Measurements from ENCODE around the gene SORCS3.

Gene SORCS3

GRCh38 chr10:104777086-104777799 is 136.2 kb downstream of the SORCS3 start:
- DNase-seq (ENCODE audit: low spot score): no peak

DNA sequence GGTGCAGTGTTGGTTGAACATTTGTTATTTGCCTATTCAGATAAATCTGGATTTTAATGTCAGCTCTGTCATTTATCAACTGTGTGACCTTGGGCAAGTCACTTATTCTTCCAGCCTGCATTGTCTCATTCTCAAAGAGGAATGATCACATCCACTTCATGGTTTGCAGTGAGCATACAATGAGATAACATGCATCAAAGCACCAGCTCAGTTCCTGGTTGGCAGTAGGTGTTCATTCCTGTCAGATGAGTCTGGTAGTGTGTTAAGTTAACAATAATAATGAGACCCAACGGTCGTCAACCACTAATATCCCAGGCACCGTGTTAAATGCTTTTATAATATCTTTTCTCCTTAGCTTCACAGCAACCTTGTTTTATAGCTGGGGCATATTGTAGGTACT is 137.3 kb downstream of the SORCS3 start:
- DNase-seq (ENCODE audit: low spot score): no peak

- no peak for DNase-seq (ENCODE audit: low spot score)
These were observed 138.6 kb downstream of the SORCS3 start for GRCh38 chr10:104779701-104780100.

- no peak for DNase-seq (ENCODE audit: low spot score)
These were observed 139.1 kb downstream of the SORCS3 start for GRCh38 chr10:104780165-104780564.

DNA sequence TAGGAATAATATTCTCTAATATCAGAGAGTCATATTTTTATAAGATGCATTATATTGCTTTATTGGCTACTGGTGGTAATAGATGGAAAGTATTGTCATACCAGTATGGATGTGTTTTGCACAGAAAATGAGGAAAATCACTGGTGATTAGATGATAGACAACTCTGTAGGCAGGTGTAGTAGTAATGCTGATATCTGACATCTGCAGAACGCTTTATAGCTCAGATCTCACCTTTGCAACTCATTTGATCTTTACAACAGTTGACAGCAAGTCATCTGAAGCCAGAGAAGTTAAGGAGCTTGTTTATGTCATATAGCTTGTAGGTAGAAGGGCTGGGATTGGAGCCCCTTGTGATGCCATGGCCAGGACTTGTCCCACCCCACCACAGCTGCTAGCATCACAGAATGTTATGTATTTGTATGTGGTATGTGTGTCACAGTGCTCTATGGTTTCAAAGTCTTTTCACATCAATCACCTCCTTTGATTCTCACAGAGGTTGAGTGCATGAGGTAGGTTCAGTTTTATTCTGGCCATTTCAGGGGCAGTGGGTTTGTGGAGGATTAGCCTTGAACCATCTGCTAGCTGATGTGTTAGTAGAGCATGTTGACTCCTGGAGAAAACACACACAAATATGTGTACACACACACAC is 140.0 kb downstream of the SORCS3 start:
- no peak for DNase-seq (ENCODE audit: low spot score)

DNA sequence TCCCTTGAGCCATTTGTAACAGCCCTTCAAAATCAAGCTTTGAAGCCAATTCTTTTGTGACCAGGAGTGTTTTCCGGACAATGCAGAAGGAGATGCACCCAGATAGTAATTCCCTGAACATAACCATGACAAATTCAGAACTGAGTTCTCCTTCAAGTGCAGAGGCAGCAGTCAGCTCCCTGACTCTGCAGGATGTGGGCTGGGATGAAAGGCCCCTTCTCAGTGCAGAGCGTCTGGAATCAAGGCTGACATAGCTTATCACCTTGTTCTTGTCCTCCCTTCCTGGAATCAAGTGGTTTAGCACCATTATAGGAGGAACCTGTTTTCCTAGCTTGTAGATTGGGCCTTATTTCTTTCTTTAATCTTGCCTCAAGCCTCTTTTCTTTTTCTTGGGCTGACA is 143.4 kb downstream of the SORCS3 start:
- no peak for DNase-seq (ENCODE audit: low spot score)

GRCh38 chr10:104791471-104791870 is 150.4 kb downstream of the SORCS3 start:
- DNase-seq (ENCODE audit: low spot score): no peak

- DNase-seq (ENCODE audit: low spot score): no peak
These were observed 154.3 kb downstream of the SORCS3 start for GRCh38 chr10:104795411-104795810.

DNA sequence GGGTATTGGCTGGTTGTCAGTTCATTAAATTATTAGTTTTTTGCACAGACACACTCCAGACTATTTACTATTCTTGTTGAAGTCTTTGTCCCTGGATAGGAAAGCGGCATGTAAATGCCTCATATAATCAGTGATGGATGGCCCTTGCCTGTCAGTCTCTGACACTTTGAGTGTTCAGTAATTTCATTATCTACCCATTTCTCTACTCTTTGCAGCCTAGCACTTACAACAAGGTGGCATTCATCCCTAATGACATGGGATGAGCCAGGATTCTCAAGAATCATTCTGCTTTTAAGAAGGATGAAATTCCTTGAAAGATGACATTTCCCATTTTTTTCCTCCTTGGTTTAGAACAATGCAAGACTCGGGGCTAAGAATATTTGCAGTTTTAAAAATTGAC is 155.7 kb downstream of the SORCS3 start:
- no peak for DNase-seq (ENCODE audit: low spot score)

- no peak for DNase-seq (ENCODE audit: low spot score)
These were observed 161.9 kb downstream of the SORCS3 start for GRCh38 chr10:104802941-104803340.

GRCh38 chr10:104804880-104805279 is 163.8 kb downstream of the SORCS3 start:
- DNase-seq (ENCODE audit: low spot score): no peak

- DNase-seq (ENCODE audit: low spot score): no peak
These were observed 165.7 kb downstream of the SORCS3 start for GRCh38 chr10:104806801-104807200.

DNA sequence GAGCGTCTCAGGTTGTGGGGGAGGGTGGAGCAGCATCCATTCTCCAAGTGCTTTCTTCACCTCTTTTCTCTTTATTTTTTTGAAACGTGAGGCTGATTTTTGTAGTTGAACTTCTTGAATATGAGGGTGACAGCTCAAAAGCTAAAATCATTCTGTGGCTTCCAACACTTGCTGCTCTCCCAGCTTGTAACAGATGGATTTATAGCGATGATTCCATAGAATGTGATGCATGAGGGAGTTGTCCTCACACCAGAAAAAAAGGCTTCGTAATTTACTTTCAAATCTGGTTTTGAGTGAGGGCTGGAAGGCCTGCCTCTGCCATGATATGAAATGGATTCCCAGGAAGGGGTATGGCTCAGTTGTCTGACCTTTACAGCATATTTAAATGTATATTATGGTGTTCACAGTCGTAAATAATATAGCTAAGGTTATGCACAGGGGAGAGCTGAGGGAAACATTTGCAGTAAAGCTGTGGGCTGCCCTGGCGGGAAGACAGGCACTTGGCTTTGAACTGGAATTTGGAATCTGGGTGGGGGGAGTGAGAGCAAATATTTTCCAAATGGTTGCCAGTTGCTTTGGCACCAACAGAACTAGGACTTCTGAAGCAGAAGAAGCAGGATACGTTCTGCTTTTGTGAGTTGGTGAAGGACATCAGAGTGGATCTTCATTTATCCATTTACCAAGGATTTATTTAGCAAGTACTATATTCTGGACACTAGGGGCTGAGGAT is 166.7 kb downstream of the SORCS3 start:
- DNase-seq (ENCODE audit: low spot score): no peak

DNA sequence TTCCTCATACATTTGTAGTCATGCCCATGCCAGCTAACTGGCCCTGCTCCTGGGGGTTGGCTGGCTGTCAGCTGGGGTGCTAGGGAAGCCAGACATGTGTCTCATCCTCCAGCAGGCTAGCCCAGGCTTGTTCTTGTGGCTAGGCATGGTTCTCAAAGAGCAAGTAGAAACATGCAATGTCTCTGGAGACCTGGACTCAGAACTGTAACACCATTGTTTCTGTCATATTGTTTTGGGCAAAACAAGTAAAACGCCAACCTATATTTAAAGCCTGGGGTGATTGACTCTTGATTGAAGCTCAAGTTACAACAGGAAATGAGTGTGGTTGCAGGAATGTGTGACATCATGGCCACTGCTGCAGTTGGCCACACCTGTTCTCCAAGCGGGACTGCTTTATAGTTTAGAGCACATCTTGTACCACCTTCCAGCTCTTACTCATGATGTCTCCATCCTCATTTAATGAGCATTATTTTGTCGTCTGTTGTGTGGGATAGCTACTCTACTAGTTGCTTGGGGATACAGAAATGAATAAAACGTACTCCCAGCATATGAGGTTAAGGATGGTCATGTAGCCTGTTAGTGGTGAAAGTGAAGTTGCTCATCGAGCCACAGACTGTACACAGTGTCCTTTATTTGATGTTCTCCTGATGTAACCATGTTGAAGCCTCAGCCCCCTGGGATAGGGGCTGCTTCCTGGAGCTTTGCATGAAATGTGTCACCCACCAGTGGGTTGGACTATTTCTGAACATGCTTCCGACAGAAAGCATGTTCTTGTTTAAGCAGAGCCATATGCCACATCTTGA is 168.4 kb downstream of the SORCS3 start:
- peak; percentile 81 for DNase-seq (ENCODE audit: low spot score)

- no peak for DNase-seq (ENCODE audit: low spot score)
These were observed 170.1 kb downstream of the SORCS3 start for GRCh38 chr10:104811166-104811565.

- DNase-seq (ENCODE audit: low spot score): peak; percentile 9
These were observed 175.4 kb downstream of the SORCS3 start for GRCh38 chr10:104816501-104816900.

DNA sequence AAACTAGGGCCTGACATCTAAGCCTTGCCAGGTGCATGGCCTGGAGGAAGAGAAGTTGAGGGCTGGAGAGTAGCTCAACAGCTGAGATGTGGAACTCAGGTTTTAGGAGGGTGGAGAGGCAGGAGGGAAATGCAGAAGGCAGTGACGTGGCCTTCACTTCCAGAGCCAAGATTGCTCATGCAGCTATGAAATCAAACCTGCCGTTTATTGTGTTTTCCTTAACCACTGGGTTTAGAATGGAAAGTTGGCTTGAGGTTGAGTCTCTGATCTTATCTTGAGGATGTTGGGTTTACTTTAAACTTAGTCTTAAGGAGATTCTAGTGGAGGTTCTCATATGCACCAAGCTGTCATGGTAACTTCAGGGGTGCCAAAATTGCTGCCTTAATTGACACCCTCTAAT is 178.6 kb downstream of the SORCS3 start:
- no peak for DNase-seq (ENCODE audit: low spot score)

DNA sequence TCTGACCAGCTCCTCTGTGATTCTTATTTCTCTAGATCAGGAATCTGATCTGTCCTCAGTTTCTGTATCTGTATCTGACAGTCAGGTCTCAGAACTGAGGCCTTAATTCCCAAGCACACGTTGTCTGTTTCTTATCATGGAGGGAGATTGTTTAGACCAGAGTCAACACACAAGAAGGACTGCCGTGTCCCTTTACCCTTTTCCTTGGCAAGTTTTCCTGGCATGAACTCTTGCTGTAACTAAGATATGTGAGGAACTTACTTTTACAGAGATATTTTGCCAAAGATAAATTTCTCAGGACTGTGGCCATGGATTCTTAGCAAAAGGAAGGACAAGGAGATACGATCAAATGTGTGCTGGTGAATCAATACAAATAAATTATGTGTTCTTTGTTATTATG is 181.0 kb downstream of the SORCS3 start:
- DNase-seq (ENCODE audit: low spot score): no peak

DNA sequence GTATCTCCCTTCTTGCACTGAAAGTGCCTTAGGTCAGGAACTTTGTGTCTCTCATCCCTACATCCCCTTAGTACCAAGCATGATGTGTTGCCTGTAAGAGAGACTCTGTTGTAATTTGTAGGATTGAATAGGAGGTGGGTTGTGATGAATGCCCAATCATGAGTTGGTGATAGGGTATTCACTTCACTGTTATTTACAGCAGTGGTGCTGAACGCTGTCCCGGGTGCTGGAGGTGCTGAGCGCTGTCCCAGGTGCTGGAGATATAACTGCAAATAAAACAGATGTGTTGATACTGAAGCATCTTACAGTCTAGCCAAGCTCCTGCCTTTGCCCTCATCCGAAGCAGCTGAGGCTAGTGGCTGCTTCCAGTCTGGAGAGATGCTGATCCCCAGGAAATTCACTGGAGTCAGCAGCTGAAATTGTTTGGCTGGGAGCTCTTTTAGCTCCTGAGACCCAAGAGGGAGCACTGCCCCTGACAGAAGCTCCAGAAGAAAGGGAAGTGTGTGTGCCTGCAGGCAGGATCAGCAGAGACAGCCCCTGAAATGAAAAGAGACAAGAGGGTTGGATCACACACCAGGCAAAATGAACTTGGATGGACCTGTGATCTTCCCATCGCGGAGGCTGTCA is 183.4 kb downstream of the SORCS3 start:
- DNase-seq (ENCODE audit: low spot score): peak; percentile 47

DNA sequence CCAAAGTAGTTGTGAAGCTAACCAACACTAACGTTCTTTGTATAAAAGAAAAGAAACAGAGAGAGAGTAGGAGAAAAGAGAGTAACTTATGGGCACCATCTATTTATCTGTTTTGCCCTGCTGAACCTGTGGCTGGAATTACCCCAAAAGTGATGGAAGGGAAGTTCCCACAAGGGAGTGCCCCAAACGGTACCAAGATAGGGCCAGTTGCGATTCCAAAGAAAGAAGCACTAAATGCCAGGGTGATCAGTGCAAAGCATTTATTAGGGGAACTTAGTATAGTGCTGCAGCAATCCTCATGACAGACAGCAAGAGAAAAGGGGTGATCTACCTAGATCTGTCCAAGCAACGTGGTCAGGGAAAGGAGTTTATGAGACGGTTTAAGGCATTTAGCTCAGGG is 190.2 kb downstream of the SORCS3 start:
- no peak for DNase-seq (ENCODE audit: low spot score)

GRCh38 chr10:104834580-104834979 is 193.5 kb downstream of the SORCS3 start:
- no peak for DNase-seq (ENCODE audit: low spot score)

DNA sequence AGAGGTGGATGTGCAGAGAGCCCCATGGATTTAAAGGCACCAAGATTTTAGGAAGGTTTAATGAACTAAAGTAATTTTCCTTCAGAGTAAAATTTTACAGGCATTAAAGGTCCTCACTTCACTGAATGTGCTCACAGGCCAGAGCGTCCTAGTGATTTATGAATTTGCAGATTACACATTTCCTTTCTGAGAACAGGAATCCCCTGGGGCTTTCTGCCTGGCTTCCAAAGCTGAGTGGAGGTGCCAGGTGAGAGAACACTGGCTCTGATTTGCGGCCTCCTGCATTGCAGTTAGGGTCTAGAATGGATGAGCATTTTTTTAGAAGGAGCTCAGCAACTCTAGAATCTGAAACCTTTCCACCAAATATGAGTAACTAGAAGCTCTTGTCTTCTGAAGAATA is 194.3 kb downstream of the SORCS3 start:
- DNase-seq (ENCODE audit: low spot score): no peak
